ENCODE results near the gene VSTM2B. TPM values are rescaled to one million over a fixed set of nuclear protein-coding genes. Genes with fewer than 3 reads are reported as not detected.
"Not testable (repeated sequence)": the region's sequence is repeated elsewhere in the genome, so short reads cannot be mapped to it uniquely, and the experiment has no call there.

Gene VSTM2B
- total RNA-seq, 4 donors from 2014 or later, result not detected

GRCh38 chr19:29484876-29485275 lies 40.9 kb upstream of the VSTM2B start:
- no peaks in the 10 kb centered on the region for H3K4me1 ChIP-seq
- H3K9me3 ChIP-seq, result no peaks in the 10 kb centered on the region
- no peak overlapping the region for H3K4me3 ChIP-seq
- H3K27me3 ChIP-seq, result no peaks in the 10 kb centered on the region
- no peak overlapping the region for H3K27ac ChIP-seq
- no peaks in the 10 kb centered on the region for H3K36me3 ChIP-seq
- DNase-seq, result no peak
- no peak for TF ChIP-seq CTCF (IDR thresholded peaks at IDR 0.05)
- TF ChIP-seq POLR2A (IDR thresholded peaks at IDR 0.05), result no peak
- intact Hi-C loops (cut with DNase I; ENCODE audit: low total_unique reads), result no loop called here

- Histone ChIP-seq H3K4me3 (no peak overlapping the region), H3K36me3 (no peaks in the 10 kb centered on the region), H3K4me1 (no peaks in the 10 kb centered on the region), H3K9me3 (no peaks in the 10 kb centered on the region), H3K27me3 (no peaks in the 10 kb centered on the region), H3K27ac (no peak overlapping the region)
- TF ChIP-seq CTCF (IDR thresholded peaks at IDR 0.05), result no peak
- no peak for TF ChIP-seq POLR2A (IDR thresholded peaks at IDR 0.05)
- no peak for DNase-seq
- intact Hi-C loops (cut with DNase I; ENCODE audit: low total_unique reads), result no loop called here
Observed at GRCh38 chr19:29485293-29485692, 40.5 kb upstream of the VSTM2B start.

- H3K4me1 ChIP-seq; DNase-seq; intact Hi-C loops (cut with DNase I; ENCODE audit: low total_unique reads); H3K9me3 ChIP-seq; H3K27me3 ChIP-seq; H3K27ac ChIP-seq; H3K4me3 ChIP-seq; H3K36me3 ChIP-seq: not testable (repeated sequence)
Observed at GRCh38 chr19:29486961-29487360, 38.8 kb upstream of the VSTM2B start.

GRCh38 chr19:29487432-29487831 lies 38.4 kb upstream of the VSTM2B start:
- intact Hi-C loops (cut with DNase I; ENCODE audit: low total_unique reads), result no loop called here
- H3K4me1 ChIP-seq, result no peaks in the 10 kb centered on the region
- DNase-seq, result no peak
- H3K9me3 ChIP-seq, result no peaks in the 10 kb centered on the region
- H3K4me3 ChIP-seq, result no peak overlapping the region
- H3K27me3 ChIP-seq, result no peaks in the 10 kb centered on the region
- no peaks in the 10 kb centered on the region for H3K36me3 ChIP-seq
- H3K27ac ChIP-seq, result no peak overlapping the region
- TF ChIP-seq CTCF (IDR thresholded peaks at IDR 0.05) (no peak), POLR2A (IDR thresholded peaks at IDR 0.05) (no peak)

- intact Hi-C loops (cut with DNase I; ENCODE audit: low total_unique reads), result no loop called here
- Histone ChIP-seq H3K4me1 (no peaks in the 10 kb centered on the region), H3K27me3 (no peaks in the 10 kb centered on the region), H3K9me3 (no peaks in the 10 kb centered on the region), H3K4me3 (no peak overlapping the region), H3K27ac (no peak overlapping the region), H3K36me3 (no peaks in the 10 kb centered on the region)
- DNase-seq, result no peak
- TF ChIP-seq CTCF (IDR thresholded peaks at IDR 0.05), result no peak
- no peak for TF ChIP-seq POLR2A (IDR thresholded peaks at IDR 0.05)
Observed at GRCh38 chr19:29488316-29488715, 37.5 kb upstream of the VSTM2B start.

Measured in uterus (tissue), 4 donors.